Measurements from ENCODE around the gene RIN3. TPM values are rescaled to one million over a fixed set of nuclear protein-coding genes. Genes with fewer than 3 reads are reported as not detected.

The RIN3 gene
- total RNA-seq, 1 experiment from 2014 or later, result 10.9 TPM

DNA sequence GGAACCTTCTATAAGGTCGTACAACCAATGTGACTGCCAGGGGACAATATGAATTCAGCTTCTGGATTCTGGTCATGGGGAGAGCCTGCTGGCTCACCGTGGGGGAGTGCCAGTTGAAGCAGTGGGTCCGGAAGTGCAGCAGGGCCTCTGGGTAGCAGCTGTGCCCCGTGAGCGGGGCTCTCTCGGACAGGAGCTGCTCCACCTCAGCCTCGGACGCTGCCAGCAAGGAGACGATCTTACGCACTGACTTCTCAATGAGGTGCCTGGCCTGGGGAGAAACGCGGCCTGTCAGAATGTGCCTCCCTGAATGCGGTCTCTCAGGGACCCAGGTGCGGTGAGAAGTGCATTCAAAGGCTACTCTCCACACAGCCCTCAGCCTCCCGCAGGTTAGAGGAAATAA, 192.8 kb downstream of the RIN3 start:
- Histone ChIP-seq H3K36me3 (ENCODE audit: control insufficient read depth, insufficient read depth, low read length) (no peaks in the 10 kb centered on the region), H3K4me3 (ENCODE audit: low read depth in 2 of 2, low read length in 2 of 2) (no peak overlapping the region), H3K27me3 (ENCODE audit: control insufficient read depth, insufficient read depth, low read length) (no peaks in the 10 kb centered on the region), H3K9me3 (ENCODE audit: control insufficient read depth, insufficient read depth, low read depth, low read length) (no peaks in the 10 kb centered on the region), H3K4me1 (ENCODE audit: control insufficient read depth, insufficient read depth, low read length) (no peaks in the 10 kb centered on the region), H3K27ac (ENCODE audit: low read length) (no peak overlapping the region)
- in situ Hi-C loops (cut with HindIII; ENCODE audit: low pct_unique_long_range_greater_than_20kb, low sequenced_read_pairs) (no loop called here), intact Hi-C loops (cut with micrococcal nuclease; ENCODE audit: unreplicated experiment) (no loop called here)
- ATAC-seq (no peak), DNase-seq (ENCODE audit: low read depth, low spot score) (no peak)
- BruUV-seq (replicated peaks), result no TSS peak
- no peak for TF ChIP-seq CTCF (IDR thresholded peaks at IDR 0.05)
- ChIA-PET CTCF (no interaction called here), POLR2A (no interaction called here)

GRCh38 chr14:92709340-92710000, 195.9 kb downstream of the RIN3 start:
- Histone ChIP-seq H3K4me3 (ENCODE audit: low read depth in 2 of 2, low read length in 2 of 2) (no peak overlapping the region), H3K36me3 (ENCODE audit: control insufficient read depth, insufficient read depth, low read length) (no peaks in the 10 kb centered on the region), H3K4me1 (ENCODE audit: control insufficient read depth, insufficient read depth, low read length) (no peaks in the 10 kb centered on the region), H3K27me3 (ENCODE audit: control insufficient read depth, insufficient read depth, low read length) (no peaks in the 10 kb centered on the region), H3K27ac (ENCODE audit: low read length) (no peak overlapping the region), H3K9me3 (ENCODE audit: control insufficient read depth, insufficient read depth, low read depth, low read length) (no peaks in the 10 kb centered on the region)
- DNase-seq (ENCODE audit: low read depth, low spot score) (no peak), ATAC-seq (no peak)
- no TSS peak for BruUV-seq (replicated peaks)
- in situ Hi-C loops (cut with HindIII; ENCODE audit: low pct_unique_long_range_greater_than_20kb, low sequenced_read_pairs) (no loop called here), intact Hi-C loops (cut with micrococcal nuclease; ENCODE audit: unreplicated experiment) (no loop called here)
- POLR2A ChIA-PET, result interaction anchor here (0.6 kb wide), 1 partner anchor 41 kb away, joined by 3 read pairs; no protein-coding TSS in a partner anchor
- CTCF ChIA-PET, result interaction anchor here (0.6 kb wide), 1 partner anchor 20 kb away, joined by 3 read pairs; no protein-coding TSS in a partner anchor
- TF ChIP-seq TCF7L2 (IDR thresholded peaks at IDR 0.05; ENCODE audit: low read depth, low read length), result no peak
- no peak for TF ChIP-seq POLR2AphosphoS5 (IDR thresholded peaks at IDR 0.05; ENCODE audit: low read depth, low read length)
- no peak for TF ChIP-seq REST (IDR thresholded peaks at IDR 0.05; ENCODE audit: insufficient read depth in 1 of 2, low read depth in 2 of 2, low read length in 1 of 2)
- TF ChIP-seq CTCF (IDR thresholded peaks at IDR 0.05), result no peak
- no peak for TF ChIP-seq SIN3A (IDR thresholded peaks at IDR 0.05; ENCODE audit: borderline replicate concordance, insufficient read depth, low read depth, low read length)

Measured in Panc1 (cell line).